Memory B cell (primary cell): ENCODE measurements around the gene CYB5D1.

ENCODE experiments used
- ATAC-seq: fragments of 150-1000 bp; cut with Tn5 transposase; 2 replicates; pipeline ENCODE4 v1.10.0; 2021; ENCODE audit warnings: low read depth, mild to moderate bottlenecking, moderate library complexity
- DNase-seq, 2 donors: peaks; one replicate each; pipeline ENCODE4 v3.0.0; 2022; ENCODE audit warnings: low spot score in 2 of 2
- H3K27ac Mint-ChIP-seq: one replicate; pipeline ENCODE4 v1.8.0; 2022; ENCODE audit warnings: mild to moderate bottlenecking, moderate library complexity, mixed read lengths
- H3K27me3 Mint-ChIP-seq: one replicate; pipeline ENCODE4 v1.8.0; 2022; ENCODE audit warnings: mixed read lengths
- H3K36me3 Mint-ChIP-seq: one replicate; pipeline ENCODE4 v1.8.0; 2022; ENCODE audit warnings: mild to moderate bottlenecking, mixed read lengths
- H3K4me1 Mint-ChIP-seq: one replicate; pipeline ENCODE4 v1.8.0; 2022; ENCODE audit warnings: mixed read lengths
- H3K4me3 Mint-ChIP-seq: one replicate; pipeline ENCODE4 v1.8.0; 2022; ENCODE audit warnings: mild to moderate bottlenecking, moderate library complexity, mixed read lengths
- H3K9me3 Mint-ChIP-seq: one replicate; pipeline ENCODE4 v1.8.0; 2022; ENCODE audit warnings: mixed read lengths

The CYB5D1 gene

DNA sequence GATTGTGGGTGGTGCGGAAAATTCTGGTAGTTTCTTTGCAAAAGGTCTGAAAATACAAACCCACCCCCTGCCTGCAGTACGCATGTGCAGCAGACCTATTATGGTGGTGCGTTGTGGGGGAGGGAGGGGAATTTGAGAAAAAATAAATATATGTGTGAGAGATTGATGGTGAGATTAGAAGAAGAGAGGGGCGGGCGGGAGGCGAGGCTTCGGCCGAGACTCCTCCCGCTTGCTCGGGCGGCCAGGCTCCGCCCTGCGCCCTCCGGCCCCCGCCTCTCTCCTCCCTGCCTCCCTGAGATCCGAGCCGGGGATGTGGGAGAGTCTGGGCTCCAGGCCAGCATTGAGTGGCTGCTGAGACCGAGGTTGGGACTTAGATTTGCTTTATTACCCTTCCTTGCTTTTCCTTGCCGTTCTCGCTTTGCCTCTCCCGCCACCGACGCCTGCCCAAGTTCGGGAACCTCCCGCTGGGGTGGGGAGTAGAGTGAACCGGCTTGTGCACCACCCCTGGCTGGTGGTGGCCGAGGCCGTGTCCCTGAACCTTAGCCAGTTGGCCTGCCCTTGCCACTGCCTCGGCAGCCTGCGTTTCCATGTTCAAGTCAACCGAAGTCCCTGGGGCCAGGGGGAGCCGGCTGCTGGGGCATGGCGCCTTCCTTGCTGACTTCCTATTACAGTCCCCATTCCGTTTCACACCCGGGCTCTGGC is 29.8 kb downstream of the CYB5D1 start:
- Mint-ChIP-seq H3K27me3 (no peaks in the 10 kb centered on the region), H3K9me3 (no peaks in the 10 kb centered on the region), H3K36me3 (peaks cover 2% of the 10 kb centered on the region), H3K4me3 (no peak overlapping the region), H3K4me1 (peaks cover 9% of the 10 kb centered on the region), H3K27ac (no peak overlapping the region)
- peak; percentile 34 to 47 for DNase-seq
- peak; percentile 65 for ATAC-seq

DNA sequence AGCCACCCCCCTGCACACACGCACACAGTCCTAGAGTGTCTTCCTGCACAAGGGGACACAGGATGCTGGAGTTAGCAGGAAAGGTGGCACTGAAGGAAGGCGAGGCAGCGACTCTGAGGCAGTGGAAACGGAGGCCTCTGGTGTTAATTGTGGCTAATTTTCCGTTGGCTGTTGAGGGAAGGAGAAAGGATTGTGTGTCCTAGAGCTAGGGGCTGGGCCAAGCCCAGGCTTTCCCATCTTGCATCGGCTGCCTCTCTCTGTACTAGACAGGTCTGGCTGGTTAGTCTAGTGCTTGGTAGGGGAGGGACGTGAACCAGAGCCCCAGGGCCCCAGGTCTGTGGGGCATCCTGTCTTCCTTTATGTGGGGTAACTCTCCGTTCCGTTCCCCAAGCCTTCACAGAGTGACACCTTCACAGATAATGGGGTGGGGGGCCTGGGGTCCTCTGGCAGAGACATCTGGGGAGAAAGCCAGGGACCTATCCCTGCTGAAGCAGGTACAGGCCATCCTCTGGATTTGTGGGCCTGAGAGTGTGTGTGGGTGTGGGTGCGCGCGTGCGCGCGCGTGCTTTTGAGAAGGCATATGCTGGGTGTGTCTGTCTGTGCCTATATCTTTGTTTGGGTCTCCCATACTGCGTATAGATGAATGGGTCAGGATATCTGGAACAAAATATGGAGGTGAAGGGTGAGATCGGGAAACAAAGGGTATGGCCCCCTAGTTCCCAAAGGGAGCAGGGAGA is 30.5 kb downstream of the CYB5D1 start, which contains the start of gene CHD3:
Gene CHD3 (plus strand): TSS at position 606 of the 737 bp plus-strand sequence. CDS start 212 bp downstream, outside the sequence.
- Mint-ChIP-seq H3K36me3 (peaks cover 2% of the 10 kb centered on the region), H3K4me1 (peaks cover 9% of the 10 kb centered on the region), H3K27ac (no peak within 1 kb of the TSS), H3K9me3 (no peaks in the 10 kb centered on the region), H3K4me3 (no peak within 1 kb of the TSS), H3K27me3 (no peaks in the 10 kb centered on the region)
- DNase-seq (no peak), ATAC-seq (no peak)

DNA sequence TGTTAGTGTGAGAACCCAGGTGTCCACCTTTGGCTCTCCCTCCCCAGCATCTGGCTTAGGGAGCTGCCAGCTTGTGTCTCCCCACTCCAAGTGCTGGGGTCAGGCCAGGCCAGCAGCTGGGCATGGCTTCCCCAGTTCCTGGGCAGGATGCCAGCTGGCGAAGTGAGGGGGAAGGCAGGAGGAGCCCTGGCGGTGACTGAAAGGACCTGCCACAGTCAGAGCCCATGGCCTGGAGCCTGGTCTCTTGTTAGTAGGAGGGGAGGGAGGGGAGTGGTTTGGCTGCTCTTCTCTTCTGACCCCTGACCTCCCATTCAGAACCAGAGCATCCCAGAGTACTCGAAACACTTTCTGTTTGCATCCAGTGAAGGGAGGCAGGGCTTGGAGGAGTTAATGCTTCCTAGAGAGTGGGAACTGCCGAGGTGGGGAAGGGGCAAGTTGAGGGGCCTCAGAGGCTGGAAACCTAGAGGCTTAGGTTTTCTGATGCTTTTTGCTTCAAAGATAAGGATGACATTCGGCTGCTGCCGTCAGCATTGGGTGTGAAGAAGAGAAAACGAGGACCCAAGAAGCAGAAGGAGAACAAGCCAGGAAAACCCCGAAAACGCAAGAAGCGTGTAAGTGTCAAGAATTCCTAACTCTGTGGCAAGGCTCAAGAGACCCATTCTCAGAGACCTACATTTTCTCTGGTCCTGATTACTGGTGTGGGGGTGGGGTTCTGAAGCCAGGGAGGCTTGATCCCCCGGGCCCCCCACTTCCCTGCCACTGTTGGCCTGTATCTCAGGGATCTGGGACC is 31.6 kb downstream of the CYB5D1 start:
- Mint-ChIP-seq H3K27ac (no peak overlapping the region), H3K36me3 (peaks cover 2% of the 10 kb centered on the region), H3K27me3 (no peaks in the 10 kb centered on the region), H3K4me1 (peaks cover 9% of the 10 kb centered on the region), H3K4me3 (no peak overlapping the region), H3K9me3 (no peaks in the 10 kb centered on the region)
- ATAC-seq (no peak), DNase-seq (no peak)

- Mint-ChIP-seq H3K9me3 (no peaks in the 10 kb centered on the region), H3K36me3 (peaks cover 17% of the 10 kb centered on the region), H3K4me3 (no peak overlapping the region), H3K4me1 (no peaks in the 10 kb centered on the region), H3K27me3 (no peaks in the 10 kb centered on the region), H3K27ac (no peak overlapping the region)
- ATAC-seq (no peak), DNase-seq (no peak)
Measured at GRCh38 chr17:7893187-7893880, 35.5 kb downstream of the CYB5D1 start.

DNA sequence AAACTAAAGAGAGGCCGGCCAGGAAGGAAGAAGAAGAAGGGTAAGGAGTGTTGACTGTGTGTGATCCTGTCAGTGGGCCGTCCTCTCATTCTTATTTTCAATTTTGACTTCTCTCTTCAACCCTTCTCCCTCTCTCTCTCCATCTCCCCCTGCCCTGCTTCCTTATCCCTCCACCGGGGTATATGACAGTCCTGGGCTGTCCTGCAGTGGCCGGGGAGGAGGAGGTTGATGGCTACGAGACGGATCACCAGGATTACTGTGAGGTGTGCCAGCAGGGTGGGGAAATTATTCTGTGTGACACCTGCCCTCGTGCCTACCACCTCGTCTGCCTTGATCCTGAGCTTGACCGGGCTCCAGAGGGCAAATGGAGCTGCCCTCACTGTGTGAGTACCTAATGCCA is 36.4 kb downstream of the CYB5D1 start:
- ATAC-seq (no peak), DNase-seq (no peak)
- Mint-ChIP-seq H3K9me3 (no peaks in the 10 kb centered on the region), H3K27me3 (no peaks in the 10 kb centered on the region), H3K27ac (no peak overlapping the region), H3K36me3 (peaks cover 17% of the 10 kb centered on the region), H3K4me3 (no peak overlapping the region), H3K4me1 (no peaks in the 10 kb centered on the region)

DNA sequence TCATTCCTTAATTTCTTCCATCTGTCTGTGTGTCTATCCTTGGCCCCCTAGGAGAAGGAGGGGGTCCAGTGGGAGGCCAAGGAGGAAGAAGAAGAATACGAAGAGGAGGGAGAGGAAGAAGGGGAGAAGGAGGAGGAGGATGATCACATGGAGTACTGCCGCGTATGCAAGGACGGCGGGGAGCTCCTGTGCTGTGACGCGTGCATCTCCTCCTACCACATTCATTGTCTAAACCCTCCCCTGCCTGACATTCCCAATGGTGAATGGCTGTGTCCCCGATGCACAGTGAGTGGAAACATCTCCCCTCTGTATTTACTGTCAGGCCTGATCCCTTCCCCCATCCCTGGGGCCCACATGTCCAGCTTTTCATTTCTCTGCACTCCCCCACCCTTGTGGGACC is 37.1 kb downstream of the CYB5D1 start:
- H3K27me3 Mint-ChIP-seq: no peaks in the 10 kb centered on the region
- no peak overlapping the region for H3K4me3 Mint-ChIP-seq
- DNase-seq (no peak), ATAC-seq (no peak)
- peaks cover 21% of the 10 kb centered on the region for H3K36me3 Mint-ChIP-seq
- no peaks in the 10 kb centered on the region for H3K9me3 Mint-ChIP-seq
- H3K4me1 Mint-ChIP-seq: no peaks in the 10 kb centered on the region
- H3K27ac Mint-ChIP-seq: no peak overlapping the region

DNA sequence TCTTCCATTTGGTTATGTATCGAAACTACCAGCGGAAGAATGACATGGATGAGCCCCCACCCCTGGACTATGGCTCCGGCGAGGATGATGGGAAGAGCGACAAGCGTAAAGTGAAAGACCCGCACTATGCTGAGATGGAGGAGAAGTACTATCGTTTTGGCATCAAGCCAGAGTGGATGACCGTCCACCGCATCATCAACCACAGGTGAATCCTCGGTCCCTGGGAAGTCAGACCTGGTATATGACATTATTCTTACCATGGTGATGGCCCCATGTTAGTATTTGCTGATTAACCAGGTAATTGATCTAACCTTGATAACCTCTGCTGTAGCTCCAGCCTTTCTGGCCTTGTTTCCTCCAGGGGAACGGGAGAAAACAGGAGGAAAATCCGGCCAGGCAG is 39.3 kb downstream of the CYB5D1 start:
- DNase-seq (no peak), ATAC-seq (no peak)
- Mint-ChIP-seq H3K36me3 (peaks cover 27% of the 10 kb centered on the region), H3K4me1 (no peaks in the 10 kb centered on the region), H3K4me3 (no peak overlapping the region), H3K9me3 (no peaks in the 10 kb centered on the region), H3K27me3 (no peaks in the 10 kb centered on the region), H3K27ac (peak overlapping the region; percentile 1)

DNA sequence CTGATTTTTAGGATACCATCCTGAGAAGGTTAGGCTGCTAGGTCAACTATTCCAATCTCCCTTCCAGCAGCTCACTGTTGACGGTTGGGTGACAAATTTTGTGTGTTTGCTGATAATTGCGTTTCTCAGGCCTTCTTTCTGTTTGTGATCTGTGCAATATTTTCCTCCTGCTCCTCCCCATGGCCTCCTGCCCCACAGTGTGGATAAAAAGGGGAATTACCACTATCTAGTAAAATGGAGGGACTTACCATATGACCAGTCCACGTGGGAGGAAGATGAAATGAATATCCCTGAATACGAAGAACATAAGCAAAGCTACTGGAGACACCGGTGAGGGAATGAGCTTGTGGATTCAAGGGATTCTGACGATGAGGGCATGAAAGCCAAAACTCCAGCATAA is 40.0 kb downstream of the CYB5D1 start:
- Mint-ChIP-seq H3K4me3 (no peak overlapping the region), H3K27ac (no peak overlapping the region), H3K4me1 (no peaks in the 10 kb centered on the region), H3K36me3 (peaks cover 30% of the 10 kb centered on the region), H3K9me3 (no peaks in the 10 kb centered on the region), H3K27me3 (no peaks in the 10 kb centered on the region)
- ATAC-seq: peak; percentile 44
- DNase-seq: no peak

GRCh38 chr17:7903154-7904103 is 45.6 kb downstream of the CYB5D1 start:
- Mint-ChIP-seq H3K27me3 (no peaks in the 10 kb centered on the region), H3K4me1 (no peaks in the 10 kb centered on the region), H3K4me3 (no peak overlapping the region), H3K36me3 (peaks cover 37% of the 10 kb centered on the region), H3K9me3 (no peaks in the 10 kb centered on the region), H3K27ac (no peak overlapping the region)
- ATAC-seq: no peak
- DNase-seq: no peak

GRCh38 chr17:7909089-7909488 is 51.3 kb downstream of the CYB5D1 start:
- H3K27ac Mint-ChIP-seq: no peak overlapping the region

GRCh38 chr17:7910281-7910680 is 52.5 kb downstream of the CYB5D1 start:
- H3K36me3 Mint-ChIP-seq: peaks cover 23% of the 10 kb centered on the region
- no peaks in the 10 kb centered on the region for H3K9me3 Mint-ChIP-seq
- no peak overlapping the region for H3K4me3 Mint-ChIP-seq
- no peak overlapping the region for H3K27ac Mint-ChIP-seq
- H3K27me3 Mint-ChIP-seq: no peaks in the 10 kb centered on the region
- DNase-seq (no peak), ATAC-seq (no peak)
- H3K4me1 Mint-ChIP-seq: peaks cover 6% of the 10 kb centered on the region

More at GRCh38 chr17:7909089-7909488, 51.3 kb downstream of the CYB5D1 start:
- Mint-ChIP-seq H3K4me3 (no peak overlapping the region), H3K36me3 (peaks cover 29% of the 10 kb centered on the region), H3K9me3 (no peaks in the 10 kb centered on the region), H3K27me3 (no peaks in the 10 kb centered on the region), H3K4me1 (no peaks in the 10 kb centered on the region)
- ATAC-seq (no peak), DNase-seq (no peak)

DNA sequence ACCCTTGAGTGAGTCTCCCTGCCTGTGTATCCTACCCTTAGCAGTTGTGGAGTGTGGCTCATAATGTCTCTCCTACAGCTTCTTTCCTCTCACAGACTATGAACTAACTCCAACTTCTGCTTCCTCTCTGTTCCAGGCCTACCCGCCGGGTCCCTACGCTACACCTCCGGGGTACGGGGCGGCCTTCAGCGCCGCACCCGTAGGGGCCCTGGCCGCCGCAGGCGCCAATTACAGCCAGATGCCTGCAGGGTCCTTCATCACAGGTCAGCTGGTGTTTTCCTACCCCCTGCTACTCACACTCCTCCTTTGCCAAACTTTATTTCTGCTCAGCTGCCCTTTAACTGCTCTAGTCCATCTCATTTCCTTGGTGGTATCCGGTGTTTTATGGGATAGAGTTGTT is 52.9 kb downstream of the CYB5D1 start:
- Mint-ChIP-seq H3K27me3 (no peaks in the 10 kb centered on the region), H3K4me3 (no peak overlapping the region), H3K9me3 (no peaks in the 10 kb centered on the region), H3K36me3 (peaks cover 23% of the 10 kb centered on the region), H3K27ac (no peak overlapping the region), H3K4me1 (peaks cover 11% of the 10 kb centered on the region)
- ATAC-seq (no peak), DNase-seq (no peak)

DNA sequence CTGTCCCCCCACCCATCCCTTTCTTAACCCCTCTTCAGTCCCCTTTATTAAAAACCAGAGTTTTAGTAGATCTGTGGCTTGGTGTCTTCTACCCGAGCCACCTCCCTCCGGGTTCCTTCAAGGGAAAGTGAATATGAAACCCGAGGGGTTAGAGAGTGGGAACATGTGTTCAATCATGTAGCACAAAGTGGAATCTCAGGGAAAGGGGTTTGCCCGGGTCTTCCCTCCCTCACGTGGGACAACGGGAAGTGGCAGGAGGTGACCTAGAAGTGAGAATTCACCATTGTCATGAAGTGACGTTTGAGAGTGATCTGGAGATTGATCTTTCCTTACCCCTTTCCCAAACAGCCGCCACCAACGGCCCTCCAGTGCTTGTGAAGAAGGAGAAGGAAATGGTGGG is 53.3 kb downstream of the CYB5D1 start:
- no peak for DNase-seq
- Mint-ChIP-seq H3K36me3 (peaks cover 23% of the 10 kb centered on the region), H3K27me3 (no peaks in the 10 kb centered on the region), H3K27ac (no peak overlapping the region), H3K9me3 (no peaks in the 10 kb centered on the region), H3K4me1 (peaks cover 11% of the 10 kb centered on the region), H3K4me3 (no peak overlapping the region)
- ATAC-seq: no peak
